Measurements from ENCODE around the gene PMVK. TPM values are rescaled to one million over a fixed set of nuclear protein-coding genes. Genes with fewer than 3 reads are reported as not detected.

The PMVK gene
- total and polyA plus RNA-seq, 2 of the 4 experiments (the other 2 are of a cell fraction) = 9.0 to 28.1 TPM

DNA sequence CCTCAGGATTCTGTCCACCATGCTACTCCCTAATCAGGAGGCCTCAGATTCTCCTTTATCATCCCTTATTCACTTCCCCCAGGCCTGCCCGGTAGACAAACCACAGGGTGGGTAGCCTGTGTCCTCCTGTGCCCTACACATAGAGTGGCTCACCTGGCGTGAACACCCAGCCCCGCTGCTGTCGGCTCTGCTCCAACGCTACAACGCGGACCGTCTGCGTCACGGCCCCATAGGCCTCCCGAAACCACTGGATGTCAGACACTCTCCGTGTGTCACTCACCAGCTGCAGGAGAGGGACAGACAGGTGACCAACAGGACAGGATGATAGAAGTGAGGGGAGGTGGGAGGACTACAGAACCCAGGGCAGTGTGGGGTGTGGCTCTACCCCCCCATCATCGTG, 10.3 kb downstream of the PMVK start:
- TF ChIP-seq RFX5 (IDR thresholded peaks at IDR 0.05; ENCODE audit: low read depth, low read length) (no peak), POLR2A (IDR thresholded peaks at IDR 0.05; ENCODE audit: low read depth, low read length) (no peak), RCOR1 (IDR thresholded peaks at IDR 0.05; ENCODE audit: insufficient replicate concordance, low read length) (no peak), MAZ (IDR thresholded peaks at IDR 0.05; ENCODE audit: borderline replicate concordance, low read depth, low read length) (no peak), MXI1 (IDR thresholded peaks at IDR 0.05; ENCODE audit: borderline replicate concordance, low read depth, low read length) (no peak), BHLHE40 (IDR thresholded peaks at IDR 0.05; ENCODE audit: low read depth, low read length) (no peak), NFE2L2 (IDR thresholded peaks at IDR 0.05; ENCODE audit: low read depth, low read length) (no peak)
- TF ChIP-seq, protein P1, sequence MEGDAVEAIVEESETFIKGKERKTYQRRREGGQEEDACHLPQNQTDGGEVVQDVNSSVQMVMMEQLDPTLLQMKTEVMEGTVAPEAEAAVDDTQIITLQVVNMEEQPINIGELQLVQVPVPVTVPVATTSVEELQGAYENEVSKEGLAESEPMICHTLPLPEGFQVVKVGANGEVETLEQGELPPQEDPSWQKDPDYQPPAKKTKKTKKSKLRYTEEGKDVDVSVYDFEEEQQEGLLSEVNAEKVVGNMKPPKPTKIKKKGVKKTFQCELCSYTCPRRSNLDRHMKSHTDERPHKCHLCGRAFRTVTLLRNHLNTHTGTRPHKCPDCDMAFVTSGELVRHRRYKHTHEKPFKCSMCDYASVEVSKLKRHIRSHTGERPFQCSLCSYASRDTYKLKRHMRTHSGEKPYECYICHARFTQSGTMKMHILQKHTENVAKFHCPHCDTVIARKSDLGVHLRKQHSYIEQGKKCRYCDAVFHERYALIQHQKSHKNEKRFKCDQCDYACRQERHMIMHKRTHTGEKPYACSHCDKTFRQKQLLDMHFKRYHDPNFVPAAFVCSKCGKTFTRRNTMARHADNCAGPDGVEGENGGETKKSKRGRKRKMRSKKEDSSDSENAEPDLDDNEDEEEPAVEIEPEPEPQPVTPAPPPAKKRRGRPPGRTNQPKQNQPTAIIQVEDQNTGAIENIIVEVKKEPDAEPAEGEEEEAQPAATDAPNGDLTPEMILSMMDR (conservative IDR thresholded peaks at IDR 0.05; ENCODE audit: low read depth, low read length) = no peak
- CTCF ChIA-PET = no interaction called here
- Histone ChIP-seq H3K36me3 (ENCODE audit: control insufficient read depth, insufficient read depth, low read length) (peaks cover 25% of the 10 kb centered on the region), H3K9me3 (ENCODE audit: control insufficient read depth, insufficient read depth, low read length) (no peaks in the 10 kb centered on the region), H4K91ac (ENCODE audit: insufficient read depth, low read depth, low read length) (no peak overlapping the region), H2BK5ac (ENCODE audit: low read depth, low read length, poor library complexity, severe bottlenecking) (no peak overlapping the region), H2AK9ac (replicated peaks; ENCODE audit: low read depth, low read length, poor library complexity) (no peak overlapping the region), H2AK5ac (ENCODE audit: low read depth, low read length) (no peak overlapping the region), H3K18ac (ENCODE audit: low read depth, low read length) (no peak overlapping the region), H3K56ac (ENCODE audit: extremely low read depth, insufficient read depth, low read length) (no peak overlapping the region), H3K4me3 (ENCODE audit: insufficient read depth, low read depth, low read length) (no peak overlapping the region), H3K4me2 (ENCODE audit: low read depth, low read length) (no peak overlapping the region), H4K8ac (ENCODE audit: low read depth in 2 of 2, low read length in 2 of 2) (no peak overlapping the region), H3K4me1 (ENCODE audit: control insufficient read depth, insufficient read depth, low read length) (no peaks in the 10 kb centered on the region), H2BK20ac (ENCODE audit: low read depth, low read length) (no peak overlapping the region), H3K23ac (ENCODE audit: low read depth, low read length) (no peak overlapping the region), H2BK15ac (ENCODE audit: low read depth, low read length) (no peak overlapping the region), H3K79me1 (ENCODE audit: low read depth in 1 of 2, low read length in 2 of 2) (no peaks in the 10 kb centered on the region), H3K27ac (ENCODE audit: insufficient read depth, low read length) (no peak overlapping the region), H4K5ac (ENCODE audit: low read depth, low read length) (no peak overlapping the region), H2AFZ (replicated peaks; ENCODE audit: low read length, poor library complexity) (no peak overlapping the region), H3K14ac (replicated peaks; ENCODE audit: low read depth, low read length) (no peak overlapping the region), H3K27me3 (ENCODE audit: control insufficient read depth, insufficient read depth, low read length) (no peaks in the 10 kb centered on the region), H4K20me1 (ENCODE audit: insufficient read depth, low read length) (no peaks in the 10 kb centered on the region), H3K9me1 (ENCODE audit: insufficient read depth, low read length) (no peaks in the 10 kb centered on the region), H3K4ac (ENCODE audit: low read depth, low read length) (no peak overlapping the region), H3K9ac (ENCODE audit: low read depth, low read length) (no peak overlapping the region), H2BK120ac (ENCODE audit: low read depth, low read length) (no peak overlapping the region)
- no TSS peak for BruUV-seq (replicated peaks)
- DNase-seq (no peak), ATAC-seq (ENCODE audit: low read depth) (no peak)
- dilution Hi-C loops (cut with HindIII; ENCODE audit: low sequenced_read_pairs, unreplicated experiment) = no loop called here
- in situ Hi-C loops (cut with MboI; ENCODE audit: low sequenced_read_pairs) = no loop called here
- POLR2A ChIA-PET (ENCODE audit: unreplicated experiment) = no interaction called here
- intact Hi-C loops (cut with micrococcal nuclease) = no loop called here
- 96% methylated on average over 9 of the region's 13 CpGs; no CpG with 5 or more reads in 1 of the 2 experiments for WGBS, 2 experiments (ENCODE audit: extremely low coverage in 2 of 2, insufficient read length in 1 of 2)

Measured in IMR-90 (cell line).